HG02588 (cell line): ENCODE data around the gene SH2D1A.

Source experiments
- ATAC-seq: cut with Tn5 transposase; IDR thresholded peaks from one replicate; pipeline ENCODE4 v1.9.1; 2021; ENCODE audit warnings: mild to moderate bottlenecking, moderate library complexity; ENCODE audit not compliant: unreplicated experiment

Gene SH2D1A

DNA sequence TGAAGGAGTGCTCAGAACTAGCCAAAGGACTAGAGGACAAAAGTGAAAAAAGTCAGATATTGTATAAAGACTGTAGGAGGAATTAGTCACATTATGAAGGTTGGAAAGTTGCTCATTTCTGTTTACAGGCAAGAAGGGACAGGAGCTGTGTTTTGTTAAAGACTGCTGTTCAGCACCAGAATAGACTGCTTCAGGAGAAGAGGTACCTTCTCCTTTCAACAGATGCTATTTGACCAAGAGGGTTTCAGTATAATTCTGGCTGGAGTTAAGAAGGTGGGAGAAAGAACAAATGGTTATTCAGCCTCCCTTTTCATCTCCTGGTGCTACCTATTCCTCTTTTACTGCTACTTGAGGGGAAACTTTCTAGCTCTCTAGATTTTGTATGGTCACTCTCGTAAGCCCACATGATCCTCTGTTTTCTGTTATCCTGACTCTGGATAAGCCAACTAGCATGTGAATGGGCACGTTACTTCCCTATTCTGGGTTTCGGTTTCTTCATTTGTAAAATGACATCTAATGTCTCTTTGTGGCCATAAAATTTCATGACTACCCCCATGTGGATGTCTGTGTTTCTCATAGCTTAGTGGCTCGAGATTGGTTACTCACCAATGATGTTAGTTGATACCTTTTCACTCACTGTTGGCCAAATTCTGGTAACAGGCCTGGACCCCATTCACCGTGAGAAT lies 68.9 kb downstream of the SH2D1A start:
- ATAC-seq, result no peak

DNA sequence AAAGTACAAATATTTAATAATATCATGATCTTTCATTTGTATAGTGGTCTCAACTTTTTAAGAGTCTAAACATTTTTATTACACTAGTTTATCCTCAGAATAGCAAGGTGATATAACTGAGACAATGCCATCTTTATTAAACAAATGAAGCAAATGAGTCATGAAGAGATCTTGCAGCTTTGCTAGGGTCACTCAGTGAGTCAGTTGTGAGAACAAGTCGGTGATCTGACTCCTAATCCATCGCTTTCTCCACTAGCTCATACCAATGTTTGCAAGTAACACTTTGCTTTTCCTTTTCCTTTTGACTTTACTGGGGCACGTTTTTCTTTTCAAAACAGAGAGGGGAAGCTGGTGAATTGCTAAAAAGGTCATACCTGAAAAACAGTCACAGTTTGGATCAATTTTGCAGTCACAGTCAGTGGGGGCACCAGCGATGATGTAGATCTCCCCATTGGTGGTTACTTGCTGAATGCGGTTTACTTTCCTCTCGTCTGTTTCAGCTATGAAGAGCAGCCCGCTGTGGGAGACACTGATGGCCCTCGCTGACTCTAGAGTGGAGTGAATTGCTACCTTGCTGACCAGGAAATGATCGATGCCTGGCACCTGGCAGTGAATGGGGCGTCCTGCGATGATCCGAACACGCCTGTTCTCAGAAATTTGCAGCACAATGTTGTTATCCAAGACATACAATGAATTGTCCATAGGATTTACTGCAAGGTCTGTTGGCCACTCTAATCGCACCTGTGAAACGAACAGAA lies 75.7 kb downstream of the SH2D1A start:
- ATAC-seq, result no peak
